GM12878 (cell line): ENCODE results near the gene ZNF768. TPM values are rescaled to one million over a fixed set of nuclear protein-coding genes. Genes with fewer than 3 reads are reported as not detected.

ENCODE experiments used
- ASH2L ChIP-seq: fragments of 300-600, 200-600 bp; sonication (generic); IDR thresholded peaks from 2 replicates; pipeline ENCODE4 v1.6.1; 2017; ENCODE audit warnings: low read depth, mild to moderate bottlenecking, borderline replicate concordance
- ATF2 ChIP-seq: IDR thresholded peaks from 2 replicates; pipeline ENCODE4 v1.6.1; 2012; ENCODE audit warnings: low read length, inconsistent platforms
- BHLHE40 ChIP-seq, 2 experiments: fragments of 450-650 bp in 1 of 2; IDR thresholded peaks; 2 replicates each; pipeline ENCODE4 v1.6.1; 2011 to 2017; ENCODE audit warnings: low read depth in 2 of 2, borderline replicate concordance in 1 of 2, improper control_type of control experiment in 1 of 2, low read length in 1 of 2, mild to moderate bottlenecking in 1 of 2
- CBX5 ChIP-seq: sonication (generic); IDR thresholded peaks from 2 replicates; pipeline ENCODE4 v1.6.1; 2016; ENCODE audit warnings: low read depth, moderate library complexity, mild to moderate bottlenecking, inconsistent platforms
- CHD1 ChIP-seq: IDR thresholded peaks from 2 replicates; pipeline ENCODE4 v1.6.1; 2012; ENCODE audit warnings: low read depth, low read length, improper control_type of control experiment
- CREB1 ChIP-seq: IDR thresholded peaks from 2 replicates; pipeline ENCODE4 v1.6.1; 2012; ENCODE audit warnings: low read depth, mild to moderate bottlenecking, inconsistent platforms
- CTCF ChIP-seq, 3 experiments: IDR thresholded peaks in 2 of 3; conservative IDR thresholded peaks in 1 of 3; 2 replicates each; pipeline ENCODE4 v1.5.1; 2011; ENCODE audit warnings: low read depth in 3 of 3, low read length in 3 of 3, mild to moderate bottlenecking in 3 of 3, control low read depth in 2 of 3, moderate library complexity in 2 of 3, inconsistent platforms in 1 of 3, mixed read lengths in 1 of 3; ENCODE audit not compliant: control insufficient read depth in 2 of 3, insufficient read depth in 1 of 3; ENCODE audit errors: extremely low read depth in 1 of 3
- EZH2 ChIP-seq: IDR thresholded peaks from 2 replicates; pipeline ENCODE4 v1.6.1; 2012; ENCODE audit warnings: low read depth, mild to moderate bottlenecking, control low read depth, inconsistent platforms, low read length, borderline replicate concordance; ENCODE audit not compliant: control insufficient read depth
- GABPA ChIP-seq: IDR thresholded peaks from 2 replicates; pipeline ENCODE4 v1.6.1; 2014; ENCODE audit warnings: antibody characterized with exemption, low read depth, mild to moderate bottlenecking, inconsistent platforms
- KLF5 ChIP-seq: fragments of 450-650 bp; IDR thresholded peaks from 2 replicates; pipeline ENCODE4 v1.6.1; 2014; ENCODE audit warnings: mild to moderate bottlenecking; ENCODE audit not compliant: partially characterized antibody
- NRF1 ChIP-seq: conservative IDR thresholded peaks from 2 replicates; pipeline ENCODE4 v1.6.1; 2011; ENCODE audit warnings: mild to moderate bottlenecking, low read depth, low read length, improper control_type of control experiment
- PAX8 ChIP-seq: fragments of 450-650 bp; IDR thresholded peaks from 2 replicates; pipeline ENCODE4 v1.6.1; 2017; ENCODE audit warnings: mild to moderate bottlenecking, moderate library complexity
- SMAD1 ChIP-seq: fragments of 450-650 bp; IDR thresholded peaks from 2 replicates; pipeline ENCODE4 v1.6.1; 2018; ENCODE audit warnings: mild to moderate bottlenecking, low read depth; ENCODE audit not compliant: partially characterized antibody
- SRF ChIP-seq, 2 experiments: IDR thresholded peaks; 2 replicates each; pipeline ENCODE4 v1.6.1; 2011; ENCODE audit warnings: low read depth in 2 of 2, low read length in 2 of 2, mild to moderate bottlenecking in 1 of 2, moderate library complexity in 1 of 2
- YBX1 ChIP-seq: fragments of 450-650 bp; IDR thresholded peaks from 2 replicates; pipeline ENCODE4 v1.6.1; 2016; ENCODE audit warnings: antibody characterized with exemption
- YY1 ChIP-seq: IDR thresholded peaks from 2 replicates; pipeline ENCODE4 v1.6.1; 2011; ENCODE audit warnings: low read depth, mild to moderate bottlenecking, low read length
- ZNF207 ChIP-seq: fragments of 450-650 bp; IDR thresholded peaks from 2 replicates; pipeline ENCODE4 v1.6.1; 2014; ENCODE audit warnings: antibody characterized with exemption, mild to moderate bottlenecking, borderline replicate concordance
- polyA plus RNA-seq, 11 experiments: library from polyadenylated mRNA; depleted of rRNA in 4 of 11; unstranded in 6 of 11; stranded (reverse) in 5 of 11; fragments of >200 nt; fragmentation: Nextera tagmentation in 4 of 11; fragmentation: Illumina TruSeq in 1 of 11; extraction: Ambion mirVana in 4 of 11; extraction: Trizol in 1 of 11; gene quantifications; 1 replicate in 1 of 11; 2 replicates in 10 of 11; pipeline versions ENCODE4 v1.2.1 to v1.2.3, GENCODE V29; 2011 to 2016; ENCODE audit warnings: inconsistent platforms in 2 of 11, missing spikeins in 2 of 11, low read depth in 1 of 11
- total RNA-seq, 4 experiments: library from RNA; depleted of rRNA in 3 of 4; stranded (reverse); fragments of >200 nt in 3 of 4; fragmentation: Illumina TruSeq in 1 of 4; extraction: Trizol in 1 of 4; gene quantifications; 2 replicates each; pipeline versions ENCODE4 v1.2.1 to v1.2.3, GENCODE V29; 2013 to 2021
- TF ChIP-seq, protein P1 (sequence below): fragments of 450-650 bp; formaldehyde crosslinking; IDR thresholded peaks from 2 replicates; pipeline ENCODE4 v1.4.0; 2022; ENCODE audit warnings: mild to moderate bottlenecking, moderate library complexity
- TF ChIP-seq, protein P2 (sequence below): IDR thresholded peaks from 2 replicates; pipeline ENCODE4 v1.6.1; 2011; ENCODE audit warnings: low read depth, mild to moderate bottlenecking, low read length, moderate library complexity, borderline replicate concordance; ENCODE audit errors: extremely low read depth
- TF ChIP-seq, protein P3 (sequence below): fragments of 450-650 bp; IDR thresholded peaks from 2 replicates; pipeline ENCODE4 v1.6.1; 2017; ENCODE audit warnings: borderline replicate concordance

ZNF768 gene
- total and polyA plus RNA-seq, 10 of the 15 experiments (the other 5 are each of a cell fraction or from before 2014, with no cell fraction given), result 0.05 to 23.1 (median 9.1) TPM

DNA sequence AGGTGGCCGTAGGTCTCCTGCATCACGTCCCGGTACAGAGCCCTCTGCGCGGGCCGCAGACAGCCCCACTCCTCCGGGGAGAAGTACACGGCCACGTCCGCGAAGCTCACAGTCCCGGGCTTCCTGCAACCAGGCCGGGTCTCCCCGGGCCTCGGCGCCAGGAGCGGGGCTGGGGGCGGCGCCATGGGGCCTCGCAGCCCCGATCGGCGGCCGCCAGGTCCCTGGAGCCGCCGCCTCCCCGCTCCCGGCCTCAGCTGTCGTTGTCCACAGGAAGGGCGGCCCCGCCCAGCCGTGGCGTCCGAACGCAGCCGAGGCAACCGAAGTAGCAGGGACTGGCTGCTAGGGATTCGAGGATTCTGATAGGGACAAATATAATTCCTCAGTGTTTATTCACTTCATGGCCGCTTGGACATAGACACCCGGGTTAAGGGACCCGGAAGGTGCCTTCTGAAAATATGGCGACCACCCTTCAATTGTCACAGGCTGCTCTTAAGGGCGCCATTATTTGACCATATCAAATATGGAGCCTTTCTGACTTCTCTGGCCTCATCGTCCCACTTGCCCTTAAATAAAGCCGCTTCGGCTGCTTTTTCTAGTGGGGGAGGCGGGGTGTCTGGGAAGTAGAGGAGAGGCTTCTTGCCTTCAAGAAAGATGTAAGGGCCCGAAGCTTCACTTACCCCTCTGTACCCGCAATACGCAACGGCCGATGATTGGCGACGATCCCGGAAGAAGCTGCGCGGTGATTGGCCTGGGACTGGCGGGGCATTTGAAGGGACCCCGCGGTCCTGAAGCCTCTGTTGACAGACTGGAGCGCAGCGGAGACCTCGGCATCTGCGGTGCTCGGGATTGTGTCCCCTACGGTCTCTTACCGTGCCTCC is 45.3 kb upstream of the ZNF768 start, which contains the start of gene ZNF688 (continued):
- TF ChIP-seq BHLHE40 (IDR thresholded peaks at IDR 0.05; ENCODE audit: borderline replicate concordance in 1 of 2, low read depth in 2 of 2, low read length in 1 of 2) (peak in 1 of 2 experiments; percentile 31; a peak in 1 of 4 replicates), CREB1 (peak; percentile 92), ASH2L (no peak; the same call in 1 of the 2 replicates), ATF2 (no peak; the same call in 1 of the 2 replicates), SMAD1 (peak; percentile 53), ZNF207 (no peak), NRF1 (no peak), CTCF (IDR thresholded peaks at IDR 0.05 in 2 of 3, conservative IDR thresholded peaks at IDR 0.05 in 1 of 3; ENCODE audit: control insufficient read depth in 2 of 3, extremely low read depth in 1 of 3, insufficient read depth in 1 of 3, low read depth in 3 of 3, low read length in 3 of 3) (0 out of 6 replicates have a peak, but pooled peaks of 1 of the 3 experiments have one; percentile 3), GABPA (peak; percentile 65; the same call in 1 of the 2 replicates), YY1 (peak; percentile 99), YBX1 (no peak), CBX5 (0 out of 2 replicates have a peak, but pooled peaks have one; percentile 28), CHD1 (peak; percentile 64; the same call in 1 of the 2 replicates), KLF5 (no peak), SRF (IDR thresholded peaks at IDR 0.05; ENCODE audit: low read depth in 2 of 2, low read length in 2 of 2) (no peak), PAX8 (peak; percentile 81), EZH2 (no peak)
- TF ChIP-seq, protein P1, sequence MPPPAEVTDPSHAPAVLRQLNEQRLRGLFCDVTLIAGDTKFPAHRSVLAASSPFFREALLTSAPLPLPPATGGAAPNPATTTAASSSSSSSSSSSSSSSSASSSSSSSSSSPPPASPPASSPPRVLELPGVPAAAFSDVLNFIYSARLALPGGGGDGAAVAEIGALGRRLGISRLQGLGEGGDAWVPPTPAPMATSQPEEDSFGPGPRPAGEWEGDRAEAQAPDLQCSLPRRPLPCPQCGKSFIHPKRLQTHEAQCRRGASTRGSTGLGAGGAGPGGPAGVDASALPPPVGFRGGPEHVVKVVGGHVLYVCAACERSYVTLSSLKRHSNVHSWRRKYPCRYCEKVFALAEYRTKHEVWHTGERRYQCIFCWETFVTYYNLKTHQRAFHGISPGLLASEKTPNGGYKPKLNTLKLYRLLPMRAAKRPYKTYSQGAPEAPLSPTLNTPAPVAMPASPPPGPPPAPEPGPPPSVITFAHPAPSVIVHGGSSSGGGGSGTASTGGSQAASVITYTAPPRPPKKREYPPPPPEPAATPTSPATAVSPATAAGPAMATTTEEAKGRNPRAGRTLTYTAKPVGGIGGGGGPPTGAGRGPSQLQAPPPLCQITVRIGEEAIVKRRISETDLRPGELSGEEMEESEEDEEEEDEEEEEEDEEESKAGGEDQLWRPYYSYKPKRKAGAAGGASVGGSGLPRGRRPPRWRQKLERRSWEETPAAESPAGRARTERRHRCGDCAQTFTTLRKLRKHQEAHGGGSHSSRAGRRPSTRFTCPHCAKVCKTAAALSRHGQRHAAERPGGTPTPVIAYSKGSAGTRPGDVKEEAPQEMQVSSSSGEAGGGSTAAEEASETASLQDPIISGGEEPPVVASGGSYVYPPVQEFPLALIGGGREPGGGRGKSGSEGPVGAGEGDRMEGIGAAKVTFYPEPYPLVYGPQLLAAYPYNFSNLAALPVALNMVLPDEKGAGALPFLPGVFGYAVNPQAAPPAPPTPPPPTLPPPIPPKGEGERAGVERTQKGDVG (CRISPR knock-in tag), result 0 out of 2 replicates have a peak, but pooled peaks have one; percentile 25
- TF ChIP-seq, protein P2, sequence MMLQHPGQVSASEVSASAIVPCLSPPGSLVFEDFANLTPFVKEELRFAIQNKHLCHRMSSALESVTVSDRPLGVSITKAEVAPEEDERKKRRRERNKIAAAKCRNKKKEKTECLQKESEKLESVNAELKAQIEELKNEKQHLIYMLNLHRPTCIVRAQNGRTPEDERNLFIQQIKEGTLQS, result no peak
- TF ChIP-seq, protein P3, sequence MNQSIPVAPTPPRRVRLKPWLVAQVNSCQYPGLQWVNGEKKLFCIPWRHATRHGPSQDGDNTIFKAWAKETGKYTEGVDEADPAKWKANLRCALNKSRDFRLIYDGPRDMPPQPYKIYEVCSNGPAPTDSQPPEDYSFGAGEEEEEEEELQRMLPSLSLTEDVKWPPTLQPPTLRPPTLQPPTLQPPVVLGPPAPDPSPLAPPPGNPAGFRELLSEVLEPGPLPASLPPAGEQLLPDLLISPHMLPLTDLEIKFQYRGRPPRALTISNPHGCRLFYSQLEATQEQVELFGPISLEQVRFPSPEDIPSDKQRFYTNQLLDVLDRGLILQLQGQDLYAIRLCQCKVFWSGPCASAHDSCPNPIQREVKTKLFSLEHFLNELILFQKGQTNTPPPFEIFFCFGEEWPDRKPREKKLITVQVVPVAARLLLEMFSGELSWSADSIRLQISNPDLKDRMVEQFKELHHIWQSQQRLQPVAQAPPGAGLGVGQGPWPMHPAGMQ, result no peak
